ENCODE results near the gene LRMDA. TPM values are rescaled to one million over a fixed set of nuclear protein-coding genes. Genes with fewer than 3 reads are reported as not detected.
"Not testable (repeated sequence)": the region's sequence is repeated elsewhere in the genome, so short reads cannot be mapped to it uniquely, and the experiment has no call there.

Gene LRMDA
- polyA plus RNA-seq, 2 of the 4 experiments (the other 2 are of a cell fraction): 4.6 to 5.2 TPM

DNA sequence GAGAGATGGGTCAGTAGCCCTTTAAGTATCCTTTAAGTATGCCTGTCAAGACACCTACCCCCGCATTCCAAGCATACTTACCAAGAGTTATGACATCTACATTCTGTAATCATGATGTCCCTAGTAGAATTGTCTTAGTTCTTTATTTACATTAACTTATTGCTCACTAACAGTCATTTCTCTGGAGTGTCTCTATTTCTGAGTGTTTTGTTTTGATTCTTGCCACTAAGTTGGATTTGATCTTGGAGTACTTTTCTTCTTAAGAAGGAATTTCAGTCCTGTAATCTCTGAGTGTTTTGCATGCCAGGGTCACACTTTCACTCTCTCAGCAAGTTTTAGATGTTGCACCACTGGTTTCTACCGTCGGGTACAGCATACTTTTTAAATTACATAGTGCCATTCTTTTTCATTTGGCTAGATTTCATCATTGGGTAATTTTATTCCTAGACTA, 1152.3 kb downstream of the LRMDA start (continued):
- TF ChIP-seq, protein P1, sequence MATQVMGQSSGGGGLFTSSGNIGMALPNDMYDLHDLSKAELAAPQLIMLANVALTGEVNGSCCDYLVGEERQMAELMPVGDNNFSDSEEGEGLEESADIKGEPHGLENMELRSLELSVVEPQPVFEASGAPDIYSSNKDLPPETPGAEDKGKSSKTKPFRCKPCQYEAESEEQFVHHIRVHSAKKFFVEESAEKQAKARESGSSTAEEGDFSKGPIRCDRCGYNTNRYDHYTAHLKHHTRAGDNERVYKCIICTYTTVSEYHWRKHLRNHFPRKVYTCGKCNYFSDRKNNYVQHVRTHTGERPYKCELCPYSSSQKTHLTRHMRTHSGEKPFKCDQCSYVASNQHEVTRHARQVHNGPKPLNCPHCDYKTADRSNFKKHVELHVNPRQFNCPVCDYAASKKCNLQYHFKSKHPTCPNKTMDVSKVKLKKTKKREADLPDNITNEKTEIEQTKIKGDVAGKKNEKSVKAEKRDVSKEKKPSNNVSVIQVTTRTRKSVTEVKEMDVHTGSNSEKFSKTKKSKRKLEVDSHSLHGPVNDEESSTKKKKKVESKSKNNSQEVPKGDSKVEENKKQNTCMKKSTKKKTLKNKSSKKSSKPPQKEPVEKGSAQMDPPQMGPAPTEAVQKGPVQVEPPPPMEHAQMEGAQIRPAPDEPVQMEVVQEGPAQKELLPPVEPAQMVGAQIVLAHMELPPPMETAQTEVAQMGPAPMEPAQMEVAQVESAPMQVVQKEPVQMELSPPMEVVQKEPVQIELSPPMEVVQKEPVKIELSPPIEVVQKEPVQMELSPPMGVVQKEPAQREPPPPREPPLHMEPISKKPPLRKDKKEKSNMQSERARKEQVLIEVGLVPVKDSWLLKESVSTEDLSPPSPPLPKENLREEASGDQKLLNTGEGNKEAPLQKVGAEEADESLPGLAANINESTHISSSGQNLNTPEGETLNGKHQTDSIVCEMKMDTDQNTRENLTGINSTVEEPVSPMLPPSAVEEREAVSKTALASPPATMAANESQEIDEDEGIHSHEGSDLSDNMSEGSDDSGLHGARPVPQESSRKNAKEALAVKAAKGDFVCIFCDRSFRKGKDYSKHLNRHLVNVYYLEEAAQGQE (IDR thresholded peaks at IDR 0.05): no peak

DNA sequence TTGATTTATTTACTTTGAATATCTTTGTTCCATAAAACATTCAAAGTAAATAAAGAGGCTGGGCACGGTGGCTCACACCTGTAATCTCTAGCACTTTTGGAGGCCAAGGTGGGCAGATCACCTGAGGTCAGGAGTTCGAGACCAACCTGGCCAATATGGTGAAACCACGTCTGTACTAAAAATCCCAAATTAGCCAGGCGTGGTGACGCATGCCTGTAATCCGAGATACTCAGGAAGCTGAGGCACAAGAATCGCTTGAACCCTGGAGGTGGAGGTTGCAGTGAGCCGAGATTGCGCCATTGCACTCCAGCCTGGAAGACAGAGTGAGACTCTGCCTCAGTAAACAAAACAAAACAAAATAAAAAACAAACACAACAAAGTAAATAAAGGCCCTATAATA, 1153.0 kb downstream of the LRMDA start:
- FAIRE-seq; ATAC-seq; H3K9me3 ChIP-seq; H3K4me3 ChIP-seq; DNase-seq (ENCODE audit: low read depth in 1 of 2, low spot score in 1 of 2); CTCF ChIA-PET; POLR2A ChIA-PET: not testable (repeated sequence)
- 61% methylated on average over 9 of the region's 9 CpGs for WGBS (ENCODE audit: missing lambda C conversion rate)
- Histone ChIP-seq H3K4me2 (peak overlapping the region; percentile 70), H3K4me1 (peaks cover 39% of the 10 kb centered on the region), H3K27ac (peak overlapping the region; percentile 47 to 79; a peak in 5 of 6 replicates)
- TF ChIP-seq CEBPB (IDR thresholded peaks at IDR 0.05): peak in 1 of 2 experiments; percentile 11; a peak in 1 of 4 replicates

Small RNAs within 50 kb of the gene (small RNA-seq; reads per million reads assigned to genes)
- 0 reads per million in 6 experiments for gene MIR606
- gene RN7SL518P: 0 reads per million in 6 experiments
- gene RNU6-673P: 0 reads per million in 6 experiments

Other genes with a start within 250 kb of the LRMDA start
- gene VDAC2, start 220.8 kb upstream of the LRMDA start, polyA plus RNA-seq (2011; rRNA removed): 262 and 285 TPM in 2 replicates
- 273 to 292 TPM (median 276 TPM) in 3 replicates for gene VDAC2, start 220.8 kb upstream of the LRMDA start, polyA plus RNA-seq (2017; fragmentation: RNase III; extraction: RNeasy Plus Mini Kit Qiagen cat#74134 plus additional on column Dnase treatment)
- 9.5 and 9.8 TPM in 2 replicates for gene COMTD1, start 195.7 kb upstream of the LRMDA start, polyA plus RNA-seq (2011; rRNA removed)
- gene COMTD1, start 195.7 kb upstream of the LRMDA start, polyA plus RNA-seq (2017; fragmentation: RNase III; extraction: RNeasy Plus Mini Kit Qiagen cat#74134 plus additional on column Dnase treatment): 31.3 to 35.3 TPM (median 34.2 TPM) in 3 replicates
- 0.54 and 0.71 TPM in 2 replicates for gene ZNF503, start 29.9 kb upstream of the LRMDA start, polyA plus RNA-seq (2011; rRNA removed)
- gene ZNF503, start 29.9 kb upstream of the LRMDA start, polyA plus RNA-seq (2017; fragmentation: RNase III; extraction: RNeasy Plus Mini Kit Qiagen cat#74134 plus additional on column Dnase treatment): 9.5 to 13.1 TPM (median 12.8 TPM) in 3 replicates

Measured in A549 (cell line).